ENCODE measurements around the gene SASH1. TPM values are rescaled to one million over a fixed set of nuclear protein-coding genes. Genes with fewer than 3 reads are reported as not detected.

The SASH1 gene
- total RNA-seq, 1 experiment from 2014 or later: 9.8 TPM

GRCh38 chr6:148329596-148330381 lies 12.8 kb upstream of the SASH1 start:
- H3K4me2 ChIP-seq (ENCODE audit: low read length): 0 out of 2 replicates have a peak overlapping the region, but pooled peaks have one; percentile 20
- no peaks in the 10 kb centered on the region for H3K79me2 ChIP-seq (ENCODE audit: low read length)
- peaks cover 14% of the 10 kb centered on the region; the same call in 1 of the 2 replicates for H3K4me1 ChIP-seq (ENCODE audit: insufficient read depth, low read length)
- H3K9me3 ChIP-seq (ENCODE audit: low read length): no peaks in the 10 kb centered on the region
- H3K36me3 ChIP-seq (ENCODE audit: low read depth, low read length): no peaks in the 10 kb centered on the region
- no peaks in the 10 kb centered on the region for H4K20me1 ChIP-seq (ENCODE audit: low read length)
- no peak overlapping the region for H3K9ac ChIP-seq (ENCODE audit: low read length)
- H3K9me2 ChIP-seq (replicated peaks; ENCODE audit: low read length): no peaks in the 10 kb centered on the region
- ATAC-seq: peak; percentile 31; the same call in 1 of the 2 replicates
- no peak overlapping the region for H2AFZ ChIP-seq (ENCODE audit: low read length)
- no peaks in the 10 kb centered on the region for H3K27me3 ChIP-seq (ENCODE audit: low read length)
- DNase-seq: peak; percentile 43
- H3F3A ChIP-seq (ENCODE audit: low read length, unreplicated experiment): no peaks in the 10 kb centered on the region
- ChIA-PET POLR2A (ENCODE audit: unreplicated experiment) (no interaction called here), CTCF (no interaction called here)
- H3K27ac ChIP-seq (ENCODE audit: low read length): peak overlapping the region; percentile 22; the same call in 1 of the 2 replicates
- TF ChIP-seq, protein P1, sequence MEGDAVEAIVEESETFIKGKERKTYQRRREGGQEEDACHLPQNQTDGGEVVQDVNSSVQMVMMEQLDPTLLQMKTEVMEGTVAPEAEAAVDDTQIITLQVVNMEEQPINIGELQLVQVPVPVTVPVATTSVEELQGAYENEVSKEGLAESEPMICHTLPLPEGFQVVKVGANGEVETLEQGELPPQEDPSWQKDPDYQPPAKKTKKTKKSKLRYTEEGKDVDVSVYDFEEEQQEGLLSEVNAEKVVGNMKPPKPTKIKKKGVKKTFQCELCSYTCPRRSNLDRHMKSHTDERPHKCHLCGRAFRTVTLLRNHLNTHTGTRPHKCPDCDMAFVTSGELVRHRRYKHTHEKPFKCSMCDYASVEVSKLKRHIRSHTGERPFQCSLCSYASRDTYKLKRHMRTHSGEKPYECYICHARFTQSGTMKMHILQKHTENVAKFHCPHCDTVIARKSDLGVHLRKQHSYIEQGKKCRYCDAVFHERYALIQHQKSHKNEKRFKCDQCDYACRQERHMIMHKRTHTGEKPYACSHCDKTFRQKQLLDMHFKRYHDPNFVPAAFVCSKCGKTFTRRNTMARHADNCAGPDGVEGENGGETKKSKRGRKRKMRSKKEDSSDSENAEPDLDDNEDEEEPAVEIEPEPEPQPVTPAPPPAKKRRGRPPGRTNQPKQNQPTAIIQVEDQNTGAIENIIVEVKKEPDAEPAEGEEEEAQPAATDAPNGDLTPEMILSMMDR (conservative IDR thresholded peaks at IDR 0.05; ENCODE audit: low read depth, low read length): no peak
- TF ChIP-seq EZH2 (IDR thresholded peaks at IDR 0.05; ENCODE audit: low read length, unreplicated experiment): no peak
- no peak for TF ChIP-seq EZH2phosphoT487 (IDR thresholded peaks at IDR 0.05; ENCODE audit: borderline replicate concordance, low read length)
- no peak overlapping the region for H3K4me3 ChIP-seq (ENCODE audit: low read length)
- intact Hi-C loops (cut with micrococcal nuclease): no loop called here
- BruUV-seq (replicated peaks): no TSS peak

DNA sequence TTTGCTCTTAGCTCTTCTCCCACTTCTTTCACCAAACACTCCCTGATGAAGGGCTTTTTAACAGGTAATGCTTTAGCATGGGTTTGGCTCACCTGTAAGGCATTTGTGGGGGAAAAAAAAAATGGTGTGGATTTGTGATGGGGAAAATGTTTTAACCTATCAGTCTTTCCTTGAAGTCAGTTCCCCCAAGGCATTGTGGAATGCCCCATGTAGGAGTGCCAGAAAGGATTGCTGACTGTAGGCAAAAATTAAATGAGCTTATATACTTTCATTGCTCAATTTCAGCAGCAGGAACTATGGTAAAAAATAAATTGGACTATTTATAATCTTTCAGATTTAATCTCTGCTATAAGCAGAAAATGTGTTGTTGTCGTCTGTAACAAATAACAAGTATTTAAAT lies 10.6 kb upstream of the SASH1 start:
- Histone ChIP-seq H3K4me1 (ENCODE audit: insufficient read depth, low read length) (peaks cover 18% of the 10 kb centered on the region), H3K27ac (ENCODE audit: low read length) (no peak overlapping the region), H3K27me3 (ENCODE audit: low read length) (no peaks in the 10 kb centered on the region), H3K9me3 (ENCODE audit: low read length) (no peaks in the 10 kb centered on the region), H3K4me2 (ENCODE audit: low read length) (no peak overlapping the region), H3K9me2 (replicated peaks; ENCODE audit: low read length) (no peaks in the 10 kb centered on the region), H3K79me2 (ENCODE audit: low read length) (no peaks in the 10 kb centered on the region), H3K36me3 (ENCODE audit: low read depth, low read length) (no peaks in the 10 kb centered on the region), H3K9ac (ENCODE audit: low read length) (no peak overlapping the region), H2AFZ (ENCODE audit: low read length) (no peak overlapping the region), H3K4me3 (ENCODE audit: low read length) (no peak overlapping the region), H4K20me1 (ENCODE audit: low read length) (no peaks in the 10 kb centered on the region), H3F3A (ENCODE audit: low read length, unreplicated experiment) (no peaks in the 10 kb centered on the region)
- no peak for DNase-seq
- BruUV-seq (replicated peaks): no TSS peak
- ChIA-PET POLR2A (ENCODE audit: unreplicated experiment) (no interaction called here), CTCF (no interaction called here)
- intact Hi-C loops (cut with micrococcal nuclease): no loop called here
- ATAC-seq: no peak
- TF ChIP-seq, protein P1 (conservative IDR thresholded peaks at IDR 0.05; ENCODE audit: low read depth, low read length): no peak
- TF ChIP-seq EZH2 (IDR thresholded peaks at IDR 0.05; ENCODE audit: low read length, unreplicated experiment) (no peak), EZH2phosphoT487 (IDR thresholded peaks at IDR 0.05; ENCODE audit: borderline replicate concordance, low read length) (no peak)

GRCh38 chr6:148336901-148337300 lies 5.7 kb upstream of the SASH1 start:
- intact Hi-C loops (cut with micrococcal nuclease): no loop called here
- BruUV-seq (replicated peaks): no TSS peak
- peaks cover 13% of the 10 kb centered on the region for H3K4me1 ChIP-seq (ENCODE audit: insufficient read depth, low read length)
- TF ChIP-seq, protein P1 (conservative IDR thresholded peaks at IDR 0.05; ENCODE audit: low read depth, low read length): no peak
- TF ChIP-seq EZH2 (IDR thresholded peaks at IDR 0.05; ENCODE audit: low read length, unreplicated experiment) (no peak), EZH2phosphoT487 (IDR thresholded peaks at IDR 0.05; ENCODE audit: borderline replicate concordance, low read length) (no peak)
- no peaks in the 10 kb centered on the region for H3K27me3 ChIP-seq (ENCODE audit: low read length)
- no peaks in the 10 kb centered on the region for H3K36me3 ChIP-seq (ENCODE audit: low read depth, low read length)
- no peak overlapping the region for H3K27ac ChIP-seq (ENCODE audit: low read length)
- H3K4me3 ChIP-seq (ENCODE audit: low read length): no peak overlapping the region
- ATAC-seq (no peak), DNase-seq (no peak)
- H3K79me2 ChIP-seq (ENCODE audit: low read length): no peaks in the 10 kb centered on the region
- H2AFZ ChIP-seq (ENCODE audit: low read length): no peak overlapping the region
- no peaks in the 10 kb centered on the region for H4K20me1 ChIP-seq (ENCODE audit: low read length)
- no peak overlapping the region for H3K4me2 ChIP-seq (ENCODE audit: low read length)
- H3F3A ChIP-seq (ENCODE audit: low read length, unreplicated experiment): no peaks in the 10 kb centered on the region
- CTCF ChIA-PET: no interaction called here
- H3K9me2 ChIP-seq (replicated peaks; ENCODE audit: low read length): no peaks in the 10 kb centered on the region
- H3K9me3 ChIP-seq (ENCODE audit: low read length): no peaks in the 10 kb centered on the region
- H3K9ac ChIP-seq (ENCODE audit: low read length): no peak overlapping the region
- POLR2A ChIA-PET (ENCODE audit: unreplicated experiment): no interaction called here

Data from PC-3 (cell line).